HG02623 (cell line): Measurements from ENCODE around the gene BRI3.
"Not testable (repeated sequence)": the region's sequence is repeated elsewhere in the genome, so short reads cannot be mapped to it uniquely, and the experiment has no call there.

Source experiments
- ATAC-seq: cut with Tn5 transposase; IDR thresholded peaks from one replicate; pipeline ENCODE4 v1.9.1; 2021; ENCODE audit warnings: moderate library complexity; ENCODE audit not compliant: unreplicated experiment

BRI3 gene

DNA sequence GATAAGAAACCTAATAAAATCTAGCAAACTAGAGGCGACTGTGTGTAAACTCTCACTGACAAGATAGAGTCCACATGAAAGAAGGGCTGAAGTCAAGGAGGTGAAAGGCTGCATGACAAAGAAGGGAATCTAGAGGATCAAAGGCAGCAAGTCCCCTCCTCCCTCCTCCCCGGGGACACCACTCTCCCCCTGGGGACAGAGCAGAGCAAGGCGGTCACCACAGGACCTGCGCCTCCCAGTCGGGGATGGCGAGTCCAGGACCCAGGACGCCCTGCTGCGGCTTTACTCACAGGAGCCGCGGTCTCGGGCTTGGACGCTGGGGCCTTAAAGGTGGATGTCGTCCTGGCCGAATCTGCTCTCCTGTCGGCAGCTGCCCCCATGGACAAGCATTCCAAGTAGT lies 22.4 kb downstream of the BRI3 start:
- no peak for ATAC-seq

DNA sequence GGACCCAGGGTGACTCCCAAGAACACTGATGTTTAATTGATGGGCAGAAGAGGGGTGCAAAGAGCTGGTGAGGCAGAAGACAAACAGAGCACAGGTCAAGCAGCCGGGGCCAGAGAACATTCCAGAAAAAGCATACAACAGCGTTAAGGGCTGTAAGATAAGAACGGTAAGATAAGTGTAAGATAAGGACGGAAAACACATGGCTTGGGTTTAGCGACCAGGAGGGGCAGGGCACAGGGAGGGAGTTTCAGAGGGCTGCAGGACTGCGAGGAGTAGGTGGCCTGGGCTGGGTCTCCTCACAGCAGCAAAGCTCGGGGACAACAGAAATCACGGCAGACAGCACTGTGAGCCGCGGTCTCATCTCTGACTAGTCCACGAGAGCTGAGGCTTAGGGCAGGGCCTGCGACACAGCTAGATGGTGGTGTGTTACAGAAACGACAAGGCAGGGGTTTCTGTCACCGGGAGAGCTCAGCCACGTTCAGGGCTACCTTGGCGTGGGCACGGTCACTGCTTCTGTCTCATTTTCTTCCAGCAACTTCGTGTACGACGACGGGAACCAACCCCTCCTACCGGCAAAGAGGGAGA lies 24.6 kb downstream of the BRI3 start:
- no peak for ATAC-seq

DNA sequence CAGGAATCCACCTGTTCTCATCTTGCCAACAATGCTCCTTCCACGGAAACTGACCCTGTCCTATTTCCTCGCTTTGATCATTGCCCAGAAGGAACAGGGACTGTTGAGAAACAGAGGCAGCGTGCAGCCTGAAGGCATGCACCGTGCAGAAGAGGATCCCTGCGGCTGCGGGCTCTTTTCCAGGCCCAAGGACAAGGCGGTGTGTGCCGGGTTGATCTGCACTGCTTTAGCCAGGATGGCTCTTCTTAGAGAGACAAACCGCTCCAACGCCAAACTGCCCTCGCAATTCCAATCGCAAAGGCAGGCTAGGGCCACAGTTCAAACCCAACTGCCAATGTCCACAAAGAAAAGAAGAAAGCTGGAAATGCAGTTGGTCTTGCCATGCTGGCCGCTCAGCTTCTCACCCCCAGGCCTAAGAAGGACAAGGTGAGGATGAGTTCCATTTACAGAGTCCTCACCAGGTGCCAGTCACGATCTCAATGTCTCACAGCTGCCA lies 26.5 kb downstream of the BRI3 start:
- ATAC-seq, result no peak

DNA sequence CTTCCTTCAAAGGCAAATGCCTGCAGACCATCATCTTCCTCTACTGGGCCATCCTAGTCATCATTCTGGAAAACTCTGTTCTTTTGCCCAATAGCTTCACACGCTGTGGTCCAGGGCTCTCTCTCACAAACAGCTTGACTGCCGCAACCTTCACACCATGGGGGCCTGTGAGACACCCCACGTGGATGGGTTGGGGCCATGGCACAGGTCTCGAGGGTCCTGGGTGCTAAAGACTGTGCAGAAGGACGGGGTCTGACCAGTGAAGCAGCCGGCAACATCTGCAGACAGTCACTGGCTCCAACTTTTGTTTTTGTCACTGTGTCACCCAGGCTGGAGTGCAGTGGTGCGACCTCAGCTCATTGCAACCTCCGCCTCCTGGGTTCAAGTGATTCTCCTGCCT lies 28.1 kb downstream of the BRI3 start:
- ATAC-seq, result no peak

DNA sequence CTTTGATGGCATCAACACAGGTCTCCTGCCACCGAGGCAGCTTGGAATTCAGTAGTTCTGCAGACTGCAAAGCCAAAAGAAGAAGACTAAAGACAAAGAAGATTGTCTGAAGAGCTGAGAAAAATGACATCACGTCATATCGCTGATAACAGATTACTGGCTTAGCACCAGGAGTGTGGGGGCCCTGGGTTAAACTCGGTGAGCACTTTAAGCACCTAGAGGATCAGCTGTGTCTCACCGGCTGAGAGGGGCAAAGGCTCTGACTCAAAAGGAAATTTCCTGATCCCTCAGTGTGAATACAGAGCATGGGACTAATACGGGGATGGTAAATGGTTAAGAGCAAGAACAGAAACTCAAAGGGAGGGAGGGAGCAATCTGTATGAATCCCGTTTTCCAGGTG lies 30.7 kb downstream of the BRI3 start:
- ATAC-seq, result no peak

DNA sequence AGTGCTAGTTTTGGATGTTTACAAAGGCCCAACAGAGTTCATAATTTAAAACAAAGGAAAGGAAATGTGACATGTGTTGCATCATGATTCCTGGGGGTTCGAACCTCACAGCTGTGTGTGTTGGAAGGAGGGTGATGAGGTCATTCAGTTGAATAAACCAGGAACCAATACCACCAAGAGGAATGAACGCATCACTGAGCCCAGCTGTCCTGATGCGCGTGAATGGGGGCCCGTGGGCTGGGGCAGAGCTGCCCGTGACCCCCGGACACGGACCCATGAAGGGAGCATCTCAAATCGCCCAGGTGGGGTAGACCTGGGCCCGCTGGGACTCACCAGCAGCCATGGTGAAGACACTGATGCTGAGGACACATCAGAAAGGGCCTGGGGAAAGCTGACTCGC lies 33.0 kb downstream of the BRI3 start:
- ATAC-seq, result no peak

DNA sequence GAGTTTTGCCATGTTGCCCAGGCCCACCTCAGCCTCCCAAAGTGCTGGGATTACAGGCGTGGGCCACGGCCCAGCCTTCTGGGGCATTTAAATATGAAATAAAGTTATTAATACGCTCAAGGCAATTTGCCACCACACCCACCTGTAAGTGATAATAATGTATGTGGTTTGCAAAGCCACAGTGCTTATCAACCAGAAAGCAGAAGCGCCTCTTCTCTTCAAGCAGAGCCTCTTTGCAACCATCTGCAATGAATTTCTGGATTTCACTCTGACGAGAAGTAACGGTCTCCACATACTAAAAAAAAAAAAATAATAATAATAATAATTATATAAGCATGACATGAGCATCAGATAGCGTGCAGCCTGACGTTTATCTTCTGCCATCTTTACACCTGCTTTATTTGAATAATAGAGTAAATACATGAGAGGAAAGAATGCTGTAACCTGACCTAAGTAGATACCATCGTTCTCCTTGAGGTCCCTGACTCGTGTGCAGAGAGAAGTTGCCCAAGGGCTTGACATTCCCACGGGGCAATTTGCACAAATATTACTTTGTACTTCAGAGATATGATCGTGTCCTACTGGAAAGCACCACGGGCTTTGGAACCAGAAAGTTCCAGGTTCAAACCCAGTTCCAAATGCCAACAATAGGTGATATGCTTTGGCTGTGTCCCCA lies 34.0 kb downstream of the BRI3 start:
- ATAC-seq, result peak; percentile 78

DNA sequence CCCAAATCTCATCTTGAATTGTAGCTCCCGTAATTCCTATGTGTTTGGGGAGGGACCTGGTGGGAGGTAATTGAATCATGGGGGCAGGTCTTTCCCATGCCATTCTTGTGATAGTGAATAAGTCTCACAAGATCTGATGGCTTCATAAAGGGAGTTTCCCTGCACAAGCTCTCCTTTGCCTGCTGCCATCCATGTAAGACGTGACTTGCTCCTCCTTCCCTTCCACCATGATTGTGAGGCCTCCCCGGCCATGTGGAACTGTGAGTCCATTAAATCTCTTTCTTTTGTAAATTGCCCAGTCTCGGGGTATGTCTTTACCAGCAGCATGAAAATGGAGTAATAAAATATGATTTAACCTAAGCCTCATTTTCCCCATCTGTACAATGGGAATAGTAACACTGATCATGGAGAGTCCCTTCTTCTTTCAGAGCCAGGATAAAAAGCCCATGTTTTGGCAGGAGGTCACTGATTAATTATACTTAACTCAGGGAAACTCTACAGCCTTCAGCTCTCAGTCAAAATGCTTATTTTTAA lies 34.6 kb downstream of the BRI3 start:
- not testable (repeated sequence) for ATAC-seq

DNA sequence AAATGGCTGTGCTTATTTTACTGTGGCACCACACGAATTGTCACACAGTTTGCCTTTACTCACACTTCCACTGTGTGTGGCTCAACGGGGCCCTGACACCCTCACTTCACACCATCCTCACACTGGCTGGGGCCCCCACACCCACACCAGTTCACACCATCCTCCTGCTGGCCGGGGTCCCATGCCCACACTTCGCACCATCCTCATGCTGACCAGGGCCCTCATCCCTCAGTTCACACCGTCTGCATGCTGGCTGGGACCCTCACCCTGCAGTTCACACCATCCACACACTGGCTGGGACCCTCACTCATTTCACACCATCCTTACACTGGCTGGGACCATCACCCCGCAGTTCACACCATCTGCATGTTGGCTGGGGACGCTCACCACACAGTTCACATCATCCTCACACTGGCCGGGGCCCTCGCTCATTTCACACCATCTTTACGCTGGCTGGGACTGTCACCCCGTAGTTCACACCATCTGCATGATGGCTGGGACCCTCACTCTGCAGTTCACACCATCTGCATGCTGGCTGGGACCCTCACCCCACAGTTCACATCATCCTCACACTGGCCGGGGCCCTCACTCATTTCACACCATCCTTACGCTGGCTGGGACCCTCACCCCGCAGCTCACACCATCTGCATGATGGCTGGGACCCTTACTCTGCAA lies 36.0 kb downstream of the BRI3 start:
- no peak for ATAC-seq

DNA sequence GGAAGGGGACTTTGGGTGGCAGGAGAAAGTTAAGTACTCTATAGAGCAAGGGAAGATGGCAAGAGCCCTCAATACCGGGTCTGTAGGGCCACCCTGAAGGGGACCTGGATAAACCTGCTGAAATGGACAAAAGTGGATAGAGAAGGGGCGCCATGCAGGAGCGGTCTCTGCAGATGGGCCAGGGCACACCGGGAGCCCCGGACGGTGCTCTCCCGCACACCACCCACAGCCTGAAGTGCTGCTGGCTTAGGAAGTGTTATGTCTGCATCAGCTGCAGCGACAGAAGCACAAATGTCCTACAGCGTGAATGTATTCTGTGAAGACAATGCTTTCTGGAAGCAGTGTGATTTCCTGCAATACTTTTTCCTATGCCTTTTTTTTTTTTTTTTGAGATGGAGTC lies 37.7 kb downstream of the BRI3 start:
- ATAC-seq, result no peak

DNA sequence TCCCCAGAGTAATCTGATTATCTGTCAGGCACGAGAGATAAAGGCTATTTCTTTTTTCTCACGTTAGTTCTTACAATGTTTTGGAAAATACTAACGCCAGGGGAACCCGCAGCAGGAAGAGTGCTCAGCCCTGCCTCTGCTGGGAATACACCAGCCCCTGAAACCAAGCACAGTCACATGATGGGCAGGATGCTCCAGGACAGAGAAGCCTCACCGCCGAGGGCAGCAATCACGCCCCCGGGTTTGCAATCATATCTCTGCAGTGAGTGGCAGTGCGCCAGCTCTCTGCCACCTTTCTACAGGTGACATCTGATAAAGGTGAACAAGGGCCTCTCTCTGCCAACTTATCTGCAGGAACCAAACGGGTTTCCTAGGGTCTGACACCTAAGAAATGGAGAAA lies 39.8 kb downstream of the BRI3 start:
- ATAC-seq, result no peak

DNA sequence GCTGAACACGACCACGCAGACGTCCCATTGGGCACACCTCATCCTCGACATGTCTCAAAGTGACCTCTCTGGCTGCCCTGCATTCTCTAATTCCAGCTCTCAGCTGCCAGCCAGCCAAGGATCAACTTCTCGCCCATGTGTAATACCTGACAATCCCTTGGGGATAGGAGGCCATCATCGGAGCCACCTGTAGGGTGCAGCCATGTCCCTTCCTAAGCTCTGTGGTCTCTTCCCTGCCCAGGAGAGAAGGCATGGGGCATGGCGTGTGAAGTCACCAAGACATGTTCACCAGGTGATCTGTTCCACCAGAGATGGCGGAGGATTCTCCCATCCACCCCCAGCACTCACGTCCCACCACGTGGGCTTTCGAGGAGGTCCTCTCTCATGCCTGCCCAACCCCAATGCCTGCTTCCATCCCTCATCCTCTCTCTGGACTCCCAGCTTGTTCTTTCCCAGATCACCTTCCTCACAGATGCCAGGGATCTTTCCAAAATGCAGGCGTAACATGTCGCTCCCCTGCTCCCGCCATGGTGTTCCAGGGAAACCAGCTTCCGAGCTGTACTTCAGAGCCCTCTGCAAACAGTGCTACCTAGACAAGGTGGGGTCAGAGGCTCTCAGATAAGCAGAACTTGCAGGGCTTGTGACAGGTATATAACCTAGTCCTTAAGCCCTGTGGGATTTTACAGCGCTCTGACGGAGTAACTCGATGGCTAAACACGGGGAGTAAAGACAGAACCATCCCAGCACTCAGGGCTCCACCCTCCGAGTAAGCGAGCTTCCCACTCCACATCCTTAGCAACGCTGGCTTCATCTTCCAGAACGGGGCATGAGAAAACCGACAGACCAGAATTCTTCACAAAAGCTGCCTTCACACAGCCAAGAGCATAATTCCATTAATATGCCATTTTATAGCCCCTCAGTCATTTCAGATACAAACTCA lies 41.1 kb downstream of the BRI3 start:
- ATAC-seq, result no peak

DNA sequence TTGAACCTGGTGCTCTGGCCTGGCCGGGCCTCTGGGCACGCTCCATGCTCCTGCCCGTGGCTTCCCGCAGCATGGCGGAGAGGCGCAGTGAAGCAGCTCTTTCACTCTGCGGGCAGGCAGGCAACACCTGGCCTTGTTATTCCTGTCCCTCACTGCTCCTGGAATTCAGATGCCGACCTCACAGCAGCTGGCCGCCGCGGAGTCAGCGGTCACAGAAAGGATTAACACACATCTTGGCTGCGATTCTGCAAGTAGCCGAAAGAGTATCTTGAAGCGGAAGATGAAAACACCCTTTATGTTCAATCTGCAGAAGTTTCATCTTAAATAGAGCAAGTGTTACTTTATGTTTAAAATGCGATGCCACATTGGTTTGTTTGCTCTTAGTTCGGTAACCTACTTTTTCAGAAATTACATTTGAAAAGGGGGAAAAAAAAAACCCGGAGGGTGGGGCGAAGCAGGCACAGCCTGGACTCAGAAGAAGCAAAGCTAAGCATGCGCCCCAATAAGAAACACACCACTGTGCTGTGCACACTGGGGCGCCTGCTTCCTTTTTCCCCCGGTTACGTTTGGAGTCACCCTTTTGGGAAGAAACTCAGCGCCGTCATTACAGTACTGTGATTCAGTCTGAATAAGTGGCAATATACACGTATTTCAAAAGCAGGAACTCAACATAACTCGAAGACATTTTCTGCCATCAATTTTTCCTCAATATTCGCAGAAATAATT lies 42.3 kb downstream of the BRI3 start:
- no peak for ATAC-seq

DNA sequence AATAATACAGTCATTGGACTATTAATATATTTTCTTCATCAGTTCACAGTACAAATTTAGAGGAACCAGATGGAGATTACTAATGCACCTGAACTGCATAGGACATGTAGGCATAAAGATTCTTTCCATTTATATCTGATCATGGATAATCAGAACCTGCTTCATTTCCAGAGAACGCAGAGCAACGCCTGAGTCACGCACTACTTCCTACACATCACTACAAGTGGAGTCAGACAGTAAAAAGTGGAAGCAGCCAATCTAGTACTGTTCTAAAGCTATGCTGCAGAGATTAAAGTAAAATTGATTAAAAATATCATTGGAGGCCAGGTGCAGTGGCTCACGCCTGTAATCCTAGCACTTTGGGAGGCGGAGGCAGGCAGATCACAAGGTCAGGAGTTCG lies 43.3 kb downstream of the BRI3 start:
- no peak for ATAC-seq

DNA sequence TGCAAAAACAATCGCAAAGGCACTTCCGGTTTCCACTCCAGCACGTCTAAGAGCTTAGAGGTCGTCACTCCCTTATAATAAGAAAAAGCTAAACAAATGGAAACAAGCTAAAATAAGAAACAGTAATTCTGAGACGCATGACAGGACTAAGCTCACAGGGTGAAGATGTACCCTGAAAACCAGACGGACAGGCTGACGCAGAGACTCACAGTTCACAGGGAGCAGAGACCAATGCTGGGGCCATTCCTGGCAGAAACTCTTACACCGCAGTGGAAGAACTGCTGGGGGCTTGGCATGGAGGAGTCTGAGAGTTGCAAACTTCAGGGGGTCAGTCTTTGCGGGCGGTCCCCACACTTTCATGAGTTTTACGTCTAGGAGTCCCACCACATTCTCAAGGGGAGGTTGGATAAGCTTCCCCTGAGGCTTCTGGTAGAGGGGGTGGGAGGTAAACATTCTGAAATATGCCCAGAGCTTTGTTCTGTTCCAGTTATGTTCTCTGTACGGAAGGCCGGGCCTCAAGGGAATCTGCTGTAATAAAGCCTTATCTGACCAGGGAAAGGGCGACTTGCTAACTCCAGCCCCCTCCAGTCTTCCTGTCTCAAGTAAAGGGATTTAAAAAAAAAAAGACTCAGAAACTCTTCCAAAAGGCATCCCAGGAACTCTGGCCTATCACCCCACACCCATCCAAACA lies 47.8 kb downstream of the BRI3 start:
- no peak for ATAC-seq

DNA sequence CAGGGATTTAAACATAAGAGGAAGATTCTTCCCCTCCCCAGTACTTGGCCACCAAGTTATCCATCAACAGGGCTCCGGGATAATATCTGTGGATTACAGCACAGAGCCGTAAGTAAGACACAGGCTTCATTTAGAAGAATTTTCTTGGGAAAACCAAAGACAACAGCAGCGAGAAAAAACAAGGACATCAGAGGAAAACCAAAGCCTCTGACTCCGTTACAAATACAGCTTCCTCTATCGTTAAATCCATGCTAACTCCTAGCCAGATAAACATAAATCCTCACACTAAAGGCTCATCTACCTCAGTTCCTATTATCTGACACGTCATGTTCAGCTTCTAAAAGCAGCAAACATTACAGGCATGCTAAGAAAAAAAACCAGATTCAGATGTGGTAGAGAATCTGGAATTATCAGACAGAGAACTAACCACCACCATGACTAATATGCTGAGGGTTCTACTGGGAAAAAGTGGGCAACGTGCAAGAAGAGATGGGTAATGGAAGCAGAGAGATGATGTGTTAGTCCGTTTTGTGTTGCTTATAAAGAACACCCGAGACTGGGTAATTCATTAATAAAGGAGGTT lies 48.4 kb downstream of the BRI3 start:
- ATAC-seq, result no peak

DNA sequence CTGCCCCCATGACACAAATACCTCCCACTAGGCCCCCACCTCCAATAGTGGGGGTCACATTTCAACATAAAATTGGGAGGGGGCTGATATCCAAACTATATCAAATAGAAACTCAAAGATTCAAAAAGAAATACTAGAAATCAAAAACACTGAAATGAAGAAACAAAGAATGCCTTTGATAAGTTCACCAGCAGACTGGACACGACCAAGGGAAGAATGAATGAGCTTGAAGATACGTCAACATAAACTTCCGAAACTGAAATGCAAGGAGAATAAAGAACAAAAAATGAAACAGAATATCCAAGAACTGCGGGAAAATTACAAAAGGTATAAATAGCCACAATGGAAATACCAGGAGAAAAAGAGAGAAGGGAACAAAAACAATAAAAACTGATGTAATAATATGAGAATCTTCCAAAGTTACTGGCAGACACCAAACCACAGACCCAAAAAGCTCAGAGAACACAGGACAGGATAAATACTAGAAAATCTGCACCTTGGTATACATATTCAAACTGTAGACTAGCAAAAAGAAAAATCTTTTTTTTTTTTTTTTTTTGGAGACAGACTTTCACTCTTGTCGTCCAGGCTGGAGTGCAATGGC lies 49.5 kb downstream of the BRI3 start:
- ATAC-seq, result no peak

DNA sequence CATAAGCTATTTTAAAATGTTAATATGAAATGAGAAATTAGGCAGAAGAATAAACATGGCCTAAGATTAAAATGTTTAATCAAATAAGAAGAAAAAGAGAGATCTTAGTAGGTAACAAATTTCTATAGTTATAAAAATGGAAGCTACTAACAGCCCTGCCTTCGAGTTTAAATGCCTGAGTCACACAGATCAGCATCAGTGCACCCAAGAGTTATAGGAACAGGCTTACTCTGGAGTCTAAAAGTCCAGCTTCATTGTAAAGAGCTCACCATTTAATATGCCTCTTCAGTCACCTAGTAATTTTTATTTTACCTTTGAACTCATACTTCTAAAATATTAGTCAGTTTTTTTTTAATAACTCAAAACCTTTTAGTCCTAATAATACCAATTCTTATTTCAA lies 52.6 kb downstream of the BRI3 start:
- ATAC-seq, result no peak

DNA sequence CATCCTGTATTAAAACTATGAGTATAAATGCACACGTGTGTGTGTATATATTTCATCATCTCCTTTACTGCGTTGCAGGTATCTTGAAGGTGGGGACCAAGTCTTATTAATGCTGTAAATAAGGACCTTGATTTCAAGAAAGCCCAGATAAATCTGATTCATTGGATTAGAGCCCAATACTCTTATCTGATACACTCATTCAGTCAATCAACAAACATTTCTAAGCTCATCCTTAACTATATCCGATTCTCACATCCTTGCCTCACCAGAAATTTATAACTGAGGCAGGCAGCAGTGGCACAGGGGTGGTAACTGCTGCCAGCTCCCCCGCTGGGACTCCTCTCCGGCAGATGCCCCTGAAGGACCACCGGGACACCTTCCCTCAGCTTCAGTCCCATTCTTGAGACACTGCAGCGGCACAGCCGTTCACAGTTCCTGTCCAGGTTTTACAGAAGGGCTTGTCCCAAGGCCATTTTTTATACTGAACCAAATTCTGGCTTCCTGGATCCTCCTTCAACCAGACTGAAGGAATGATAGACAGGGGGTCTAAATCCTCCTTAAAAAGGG lies 54.0 kb downstream of the BRI3 start:
- ATAC-seq, result no peak
